GM04503 (cell line): ENCODE measurements around the gene ZNF80.

ENCODE experiments used
- DNase-seq: peaks from one replicate; pipeline ENCODE4 v3.0.0-alpha.2; 2012; ENCODE audit warnings: low read depth

The ZNF80 gene

GRCh38 chr3:114218578-114219185, 18.7 kb downstream of the ZNF80 start:
- DNase-seq: no peak

- no peak for DNase-seq
Measured at GRCh38 chr3:114218006-114218405, 19.4 kb downstream of the ZNF80 start.

- DNase-seq: no peak
Measured at GRCh38 chr3:114217266-114217665, 20.1 kb downstream of the ZNF80 start.

GRCh38 chr3:114216186-114216970, 21.0 kb downstream of the ZNF80 start:
- DNase-seq: no peak

- DNase-seq: no peak
Measured at GRCh38 chr3:114214542-114215341, 22.6 kb downstream of the ZNF80 start.

GRCh38 chr3:114213627-114214541, 23.5 kb downstream of the ZNF80 start:
- peak; percentile 44 for DNase-seq

GRCh38 chr3:114213292-114213626, 24.1 kb downstream of the ZNF80 start:
- peak; percentile 38 for DNase-seq

- DNase-seq: no peak
Measured at GRCh38 chr3:114212646-114213045, 24.7 kb downstream of the ZNF80 start.

GRCh38 chr3:114207768-114208167, 29.6 kb downstream of the ZNF80 start:
- DNase-seq: no peak

GRCh38 chr3:114206342-114206741, 31.0 kb downstream of the ZNF80 start:
- DNase-seq: no peak

- no peak for DNase-seq
Measured at GRCh38 chr3:114205541-114205940, 31.8 kb downstream of the ZNF80 start.

GRCh38 chr3:114194750-114195149, 42.6 kb downstream of the ZNF80 start:
- DNase-seq: no peak

GRCh38 chr3:114192136-114192535, 45.2 kb downstream of the ZNF80 start:
- DNase-seq: no peak

- no peak for DNase-seq
Measured at GRCh38 chr3:114186501-114186900, 50.9 kb downstream of the ZNF80 start.
